Measurements from ENCODE around the gene CLEC2D. TPM values are rescaled to one million over a fixed set of nuclear protein-coding genes. Genes with fewer than 3 reads are reported as not detected.
"Not testable (repeated sequence)": the region's sequence is repeated elsewhere in the genome, so short reads cannot be mapped to it uniquely, and the experiment has no call there.

CLEC2D gene
- total and polyA plus RNA-seq, 2 donors from 2014 or later = 2.5 to 22.4 TPM

GRCh38 chr12:9642606-9643265, 26.8 kb upstream of the CLEC2D start:
- DNase-seq = no peak
- Histone ChIP-seq H3K27me3 (ENCODE audit: control insufficient read depth, insufficient read depth, low read length) (no peaks in the 10 kb centered on the region), H3K27ac (ENCODE audit: low read depth in 2 of 2, low read length in 2 of 2) (no peak overlapping the region), H3K36me3 (ENCODE audit: control insufficient read depth in 2 of 3, insufficient read depth in 3 of 3, low read length in 3 of 3) (no peaks in the 10 kb centered on the region), H3K9me3 (ENCODE audit: control insufficient read depth in 2 of 3, insufficient read depth in 1 of 3, low read length in 3 of 3) (no peaks in the 10 kb centered on the region), H3K4me3 (ENCODE audit: low read length in 3 of 3) (no peak overlapping the region), H3K9ac (ENCODE audit: low read length in 3 of 3) (no peak overlapping the region), H3K4me1 (ENCODE audit: control insufficient read depth in 2 of 3, insufficient read depth in 2 of 3, low read depth in 1 of 3, low read length in 3 of 3) (no peaks in the 10 kb centered on the region)
- TF ChIP-seq CTCF (IDR thresholded peaks at IDR 0.05; ENCODE audit: borderline replicate concordance, extremely low read depth, insufficient read depth) = no peak
- FAIRE-seq = no peak
- intact Hi-C loops (cut with DNase I) = no loop called here

GRCh38 chr12:9643266-9643660, 26.2 kb upstream of the CLEC2D start:
- Histone ChIP-seq H3K27ac (ENCODE audit: low read depth in 2 of 2, low read length in 2 of 2) (no peak overlapping the region), H3K4me3 (ENCODE audit: low read length in 3 of 3) (no peak overlapping the region), H3K36me3 (ENCODE audit: control insufficient read depth in 2 of 3, insufficient read depth in 3 of 3, low read length in 3 of 3) (no peaks in the 10 kb centered on the region), H3K27me3 (ENCODE audit: control insufficient read depth, insufficient read depth, low read length) (no peaks in the 10 kb centered on the region), H3K9me3 (ENCODE audit: control insufficient read depth in 2 of 3, insufficient read depth in 1 of 3, low read length in 3 of 3) (no peaks in the 10 kb centered on the region), H3K4me1 (ENCODE audit: control insufficient read depth in 2 of 3, insufficient read depth in 2 of 3, low read depth in 1 of 3, low read length in 3 of 3) (no peaks in the 10 kb centered on the region), H3K9ac (ENCODE audit: low read length in 3 of 3) (no peak overlapping the region)
- DNase-seq (no peak), FAIRE-seq (no peak)
- intact Hi-C loops (cut with DNase I) = no loop called here
- TF ChIP-seq CTCF (IDR thresholded peaks at IDR 0.05; ENCODE audit: borderline replicate concordance, extremely low read depth, insufficient read depth) = no peak

GRCh38 chr12:9644985-9645551, 24.4 kb upstream of the CLEC2D start:
- H3K27me3 ChIP-seq (ENCODE audit: control insufficient read depth, insufficient read depth, low read length); FAIRE-seq; H3K27ac ChIP-seq (ENCODE audit: low read depth in 2 of 2, low read length in 2 of 2); H3K9ac ChIP-seq (ENCODE audit: low read length in 3 of 3); H3K9me3 ChIP-seq (ENCODE audit: control insufficient read depth in 2 of 3, insufficient read depth in 1 of 3, low read length in 3 of 3); DNase-seq; H3K4me1 ChIP-seq (ENCODE audit: control insufficient read depth in 2 of 3, insufficient read depth in 2 of 3, low read depth in 1 of 3, low read length in 3 of 3); H3K4me3 ChIP-seq (ENCODE audit: low read length in 3 of 3); intact Hi-C loops (cut with DNase I); H3K36me3 ChIP-seq (ENCODE audit: control insufficient read depth in 2 of 3, insufficient read depth in 3 of 3, low read length in 3 of 3): not testable (repeated sequence)

GRCh38 chr12:9646794-9647781, 22.4 kb upstream of the CLEC2D start:
- Histone ChIP-seq H3K4me1 (ENCODE audit: control insufficient read depth in 2 of 3, insufficient read depth in 2 of 3, low read depth in 1 of 3, low read length in 3 of 3) (peaks cover 0 to 3% (median 0%) of the 10 kb centered on the region in 3 donors), H3K9me3 (ENCODE audit: control insufficient read depth in 2 of 3, insufficient read depth in 1 of 3, low read length in 3 of 3) (no peaks in the 10 kb centered on the region), H3K9ac (ENCODE audit: low read length in 3 of 3) (peak overlapping the region; percentile 21 to 77 (median 47)), H3K4me3 (ENCODE audit: low read length in 3 of 3) (peak overlapping the region; percentile 56 to 84 (median 83)), H3K36me3 (ENCODE audit: control insufficient read depth in 2 of 3, insufficient read depth in 3 of 3, low read length in 3 of 3) (no peaks in the 10 kb centered on the region), H3K27me3 (ENCODE audit: control insufficient read depth, insufficient read depth, low read length) (no peaks in the 10 kb centered on the region), H3K27ac (ENCODE audit: low read depth in 2 of 2, low read length in 2 of 2) (peak overlapping the region; percentile 71 to 93)
- DNase-seq (peak in 3 of 5 donors; percentile 42 to 60 (median 55)), FAIRE-seq (no peak)
- no peak for TF ChIP-seq CTCF (IDR thresholded peaks at IDR 0.05; ENCODE audit: borderline replicate concordance, extremely low read depth, insufficient read depth)
- intact Hi-C loops (cut with DNase I) = no loop called here

Data from kidney (tissue), 14 donors.